HCT116 (cell line): ENCODE data around the gene POFUT2. TPM values are rescaled to one million over a fixed set of nuclear protein-coding genes. Genes with fewer than 3 reads are reported as not detected.

ENCODE experiments used
- ATAC-seq: fragments of 200-7000 bp; cut with Tn5 transposase; 2 replicates; pipeline ENCODE4 v1.9.1; 2020; ENCODE audit warnings: mild to moderate bottlenecking, moderate library complexity
- BruUV-seq: library from RNA; stranded (reverse); fragments of 400-500 nt; replicated peaks from 2 replicates; lab custom pipeline; 2021; lab: Mats Ljungman, UMichigan
- CTCF ChIA-PET: fragments of 300-600 bp; sonication (Branson Sonifier 250); formaldehyde crosslinking; loops from one replicate; lab custom pipeline; 2021; ENCODE audit warnings: antibody characterized with exemption; lab: Charles Lee
- POLR2A ChIA-PET: fragments of 300-600, 350-600 bp; sonication (Branson Sonifier 250); formaldehyde crosslinking; loops from one replicate; lab custom pipeline; 2021; ENCODE audit warnings: antibody characterized with exemption; lab: Charles Lee
- RAD21 ChIA-PET, 2 experiments: fragments of 300-600 bp; sonication (Branson Sonifier 250); formaldehyde crosslinking; loops; one replicate each; lab custom pipeline; 2023; ENCODE audit warnings: low total read pairs in 2 of 2; ENCODE audit not compliant: uncharacterized antibody in 2 of 2, unreplicated experiment in 2 of 2, low non-redundant PET in 1 of 2; lab: Charles Lee
- DNase-seq: peaks from one replicate; pipeline ENCODE4 v3.0.0-alpha.2; 2010; ENCODE audit warnings: low read depth, low spot score
- H2AFZ ChIP-seq: fragments of 200-600 bp; shearing (Covaris generic), sonication (generic); 2 replicates; pipeline ENCODE4 v1.6.1; 2017; ENCODE audit warnings: low read depth, mixed run types, mixed read lengths, antibody characterized with exemption, low read length; ENCODE audit not compliant: poor library complexity, severe bottlenecking
- H3K27ac ChIP-seq: 2 replicates; pipeline ENCODE4 v1.5.1; 2012; ENCODE audit warnings: low read depth, low read length
- H3K27me3 ChIP-seq: fragments of 200-600 bp; sonication (generic); 2 replicates; pipeline ENCODE4 v1.6.1; 2016; ENCODE audit warnings: mixed run types, low read length, mixed read lengths; ENCODE audit not compliant: insufficient read depth
- H3K36me3 ChIP-seq, 2 experiments: fragments of 200-500 bp in 1 of 2; fragments of 200-600 bp in 1 of 2; sonication (Bioruptor generic) in 1 of 2; sonication (generic) in 1 of 2; 2 replicates each; pipeline versions ENCODE4 v1.5.1 to v1.6.1; 2014 to 2016; ENCODE audit warnings: low read length in 2 of 2, inconsistent platforms in 1 of 2, mixed read lengths in 1 of 2, mixed run types in 1 of 2; ENCODE audit not compliant: insufficient read depth in 2 of 2, control insufficient read depth in 1 of 2
- H3K4me1 ChIP-seq, 2 experiments: fragments of 200-600 bp in 1 of 2; sonication (generic) in 1 of 2; 2 replicates each; pipeline versions ENCODE4 v1.5.1 to v1.6.1; 2012 to 2017; ENCODE audit warnings: low read length in 2 of 2, inconsistent platforms in 1 of 2, mild to moderate bottlenecking in 1 of 2, mixed read lengths in 1 of 2, mixed run types in 1 of 2, moderate library complexity in 1 of 2; ENCODE audit not compliant: insufficient read depth in 2 of 2, control insufficient read depth in 1 of 2
- H3K4me2 ChIP-seq: fragments of 200-600 bp; sonication (generic); 2 replicates; pipeline ENCODE4 v1.6.1; 2017; ENCODE audit warnings: mixed run types, low read length, mixed read lengths
- H3K4me3 ChIP-seq, 2 experiments: fragments of 200-600 bp in 1 of 2; sonication (generic) in 1 of 2; replicated peaks in 1 of 2; 2 replicates each; pipeline ENCODE4 v1.5.1; 2011 to 2016; ENCODE audit warnings: low read length in 2 of 2, control low read depth in 1 of 2, low read depth in 1 of 2, mild to moderate bottlenecking in 1 of 2, mixed read lengths in 1 of 2, mixed run types in 1 of 2
- H3K79me2 ChIP-seq: fragments of 200-600 bp; sonication (generic); 2 replicates; pipeline ENCODE4 v1.6.1; 2017; ENCODE audit warnings: mild to moderate bottlenecking, mixed run types, low read length, moderate library complexity, mixed read lengths; ENCODE audit not compliant: insufficient read depth
- H3K9ac ChIP-seq: fragments of 200-600 bp; sonication (generic); 2 replicates; pipeline ENCODE4 v1.6.1; 2016; ENCODE audit warnings: low read length, mixed read lengths
- H3K9me2 ChIP-seq: fragments of 200-600 bp; sonication (generic), shearing (Covaris generic); 2 replicates; pipeline ENCODE4 v1.6.1; 2017; ENCODE audit warnings: mixed run types, mild to moderate bottlenecking, moderate library complexity; ENCODE audit not compliant: insufficient read depth
- H3K9me3 ChIP-seq, 2 experiments: fragments of 200-500 bp in 1 of 2; fragments of 200-600 bp in 1 of 2; sonication (Bioruptor generic) in 1 of 2; sonication (generic) in 1 of 2; 2 replicates each; pipeline ENCODE4 v1.6.1; 2014 to 2017; ENCODE audit warnings: low read length in 2 of 2, mixed read lengths in 2 of 2, inconsistent platforms in 1 of 2, low read depth in 1 of 2, mild to moderate bottlenecking in 1 of 2, mixed run types in 1 of 2, moderate library complexity in 1 of 2; ENCODE audit not compliant: control insufficient read depth in 1 of 2, insufficient read depth in 1 of 2
- H4K20me1 ChIP-seq: fragments of 200-600 bp; sonication (generic), shearing (Covaris generic); 2 replicates; pipeline ENCODE4 v1.6.1; 2017; ENCODE audit warnings: mixed run types, mild to moderate bottlenecking, moderate library complexity; ENCODE audit not compliant: insufficient read depth
- CBX3 ChIP-seq: IDR thresholded peaks from 2 replicates; pipeline ENCODE4 v1.6.1; 2012; ENCODE audit warnings: low read depth
- ELF1 ChIP-seq: IDR thresholded peaks from 2 replicates; pipeline ENCODE4 v1.6.1; 2012; ENCODE audit warnings: low read depth, borderline replicate concordance
- EZH2 ChIP-seq: fragments of 200-600 bp; sonication (generic); IDR thresholded peaks from 2 replicates; pipeline ENCODE4 v1.6.1; 2017; ENCODE audit warnings: antibody characterized with exemption, mixed run types
- EZH2phosphoT487 ChIP-seq: fragments of 200-600 bp; IDR thresholded peaks from 2 replicates; pipeline ENCODE4 v1.6.1; 2018; ENCODE audit warnings: antibody characterized with exemption, borderline replicate concordance
- FOSL1 ChIP-seq: IDR thresholded peaks from 2 replicates; pipeline ENCODE4 v1.6.1; 2012; ENCODE audit warnings: low read depth
- JUND ChIP-seq: IDR thresholded peaks from 2 replicates; pipeline ENCODE4 v1.6.1; 2012
- RAD21 ChIP-seq: IDR thresholded peaks from 2 replicates; pipeline ENCODE4 v1.6.1; 2012; ENCODE audit warnings: low read depth, mild to moderate bottlenecking
- SP1 ChIP-seq: IDR thresholded peaks from 2 replicates; pipeline ENCODE4 v1.6.1; 2012; ENCODE audit warnings: low read depth
- TCF7L2 ChIP-seq: IDR thresholded peaks from 2 replicates; pipeline ENCODE4 v1.7.0; 2011; ENCODE audit warnings: borderline replicate concordance, inconsistent platforms; ENCODE audit not compliant: insufficient read depth, insufficient read length; ENCODE audit errors: extremely low read depth
- ZNF274 ChIP-seq: fragments of 200-500 bp; sonication (Bioruptor generic); IDR thresholded peaks from 2 replicates; pipeline ENCODE4 v1.6.1; 2014; ENCODE audit warnings: mild to moderate bottlenecking, low read depth, low read length, inconsistent platforms
- intact Hi-C: fragments of 100-400 bp; cut with micrococcal nuclease; formaldehyde crosslinking; loops from 2 replicates; pipeline ENCODE4 v1.10.0; 2022
- total RNA-seq: library from RNA; stranded (reverse); gene quantifications from one replicate; pipeline ENCODE4 v1.2.1, GENCODE V29; 2021; ENCODE audit not compliant: unreplicated experiment
- TF ChIP-seq, protein P1 (sequence below), 3 experiments: fragments of 200-600 bp in 1 of 3; sonication (generic) in 1 of 3; IDR thresholded peaks in 2 of 3; conservative IDR thresholded peaks in 1 of 3; 2 replicates each; pipeline ENCODE4 v1.5.1; 2012 to 2017; ENCODE audit warnings: low read depth in 2 of 3, low read length in 2 of 3, antibody characterized with exemption in 1 of 3, borderline replicate concordance in 1 of 3, control low read depth in 1 of 3, mild to moderate bottlenecking in 1 of 3, mixed read lengths in 1 of 3, mixed run types in 1 of 3, moderate library complexity in 1 of 3; ENCODE audit not compliant: insufficient read depth in 1 of 3
- TF ChIP-seq, protein P2 (sequence below): IDR thresholded peaks from 2 replicates; pipeline ENCODE4 v1.6.1; 2012

POFUT2 gene
- total RNA-seq, 1 experiment from 2014 or later: 20.5 TPM

DNA sequence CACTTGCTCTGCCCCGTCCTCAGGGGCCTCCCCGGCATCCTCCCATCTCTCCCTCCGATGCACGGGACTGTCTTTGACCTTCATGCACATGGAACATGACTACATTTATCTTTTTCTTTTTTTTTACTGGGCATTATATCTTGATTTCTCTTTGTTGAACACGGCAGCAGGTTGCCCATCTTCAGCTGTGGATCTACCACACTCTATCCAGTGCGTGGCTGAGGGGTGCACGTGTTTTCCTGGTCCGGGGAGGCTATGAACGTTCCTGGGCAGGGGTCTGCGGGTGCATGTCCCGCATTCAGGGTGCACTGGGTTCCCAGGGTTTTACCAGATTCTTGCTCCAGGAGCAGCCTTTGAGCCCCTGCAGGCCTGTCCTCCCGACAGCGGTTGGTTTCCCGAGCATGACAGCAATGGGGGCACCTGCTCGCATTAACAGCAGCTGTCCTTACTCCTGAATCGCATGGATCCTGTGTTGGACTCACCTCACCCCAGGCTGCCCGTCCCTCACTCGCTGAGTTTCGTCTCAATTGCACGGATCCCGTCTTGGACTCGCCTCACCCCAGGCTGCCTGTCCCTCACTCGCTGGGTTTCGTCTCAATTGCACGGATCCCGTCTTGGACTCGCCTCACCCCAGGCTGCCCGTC is 7.4 kb downstream of the POFUT2 start:
- no peak overlapping the region for H3K27ac ChIP-seq
- CTCF ChIA-PET: no interaction called here
- H3K9me2 ChIP-seq: no peaks in the 10 kb centered on the region
- RAD21 ChIA-PET: no interaction called here
- H3K27me3 ChIP-seq: no peaks in the 10 kb centered on the region
- no peaks in the 10 kb centered on the region for H3K4me1 ChIP-seq
- no peak overlapping the region for H2AFZ ChIP-seq
- intact Hi-C loops: no loop called here
- no peak overlapping the region for H3K9ac ChIP-seq
- H3K36me3 ChIP-seq: peaks cover 15 to 16% of the 10 kb centered on the region in 2 experiments; a peak in 3 of 4 replicates
- DNase-seq (no peak), ATAC-seq (no peak)
- no TSS peak for BruUV-seq
- no peak overlapping the region for H3K4me3 ChIP-seq
- TF ChIP-seq, protein P1, sequence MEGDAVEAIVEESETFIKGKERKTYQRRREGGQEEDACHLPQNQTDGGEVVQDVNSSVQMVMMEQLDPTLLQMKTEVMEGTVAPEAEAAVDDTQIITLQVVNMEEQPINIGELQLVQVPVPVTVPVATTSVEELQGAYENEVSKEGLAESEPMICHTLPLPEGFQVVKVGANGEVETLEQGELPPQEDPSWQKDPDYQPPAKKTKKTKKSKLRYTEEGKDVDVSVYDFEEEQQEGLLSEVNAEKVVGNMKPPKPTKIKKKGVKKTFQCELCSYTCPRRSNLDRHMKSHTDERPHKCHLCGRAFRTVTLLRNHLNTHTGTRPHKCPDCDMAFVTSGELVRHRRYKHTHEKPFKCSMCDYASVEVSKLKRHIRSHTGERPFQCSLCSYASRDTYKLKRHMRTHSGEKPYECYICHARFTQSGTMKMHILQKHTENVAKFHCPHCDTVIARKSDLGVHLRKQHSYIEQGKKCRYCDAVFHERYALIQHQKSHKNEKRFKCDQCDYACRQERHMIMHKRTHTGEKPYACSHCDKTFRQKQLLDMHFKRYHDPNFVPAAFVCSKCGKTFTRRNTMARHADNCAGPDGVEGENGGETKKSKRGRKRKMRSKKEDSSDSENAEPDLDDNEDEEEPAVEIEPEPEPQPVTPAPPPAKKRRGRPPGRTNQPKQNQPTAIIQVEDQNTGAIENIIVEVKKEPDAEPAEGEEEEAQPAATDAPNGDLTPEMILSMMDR (IDR thresholded peaks at IDR 0.05 in 2 of 3, conservative IDR thresholded peaks at IDR 0.05 in 1 of 3; ENCODE audit: borderline replicate concordance in 1 of 3, insufficient read depth in 1 of 3, low read depth in 2 of 3, low read length in 2 of 3): no peak
- no peak for TF ChIP-seq CBX3
- TF ChIP-seq, protein P2, sequence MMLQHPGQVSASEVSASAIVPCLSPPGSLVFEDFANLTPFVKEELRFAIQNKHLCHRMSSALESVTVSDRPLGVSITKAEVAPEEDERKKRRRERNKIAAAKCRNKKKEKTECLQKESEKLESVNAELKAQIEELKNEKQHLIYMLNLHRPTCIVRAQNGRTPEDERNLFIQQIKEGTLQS: no peak
- no peak for TF ChIP-seq TCF7L2
- TF ChIP-seq ELF1: no peak
- no peak for TF ChIP-seq JUND
- TF ChIP-seq EZH2phosphoT487: no peak
- no peak for TF ChIP-seq ZNF274
- TF ChIP-seq RAD21: no peak
- TF ChIP-seq EZH2: no peak
- no peak for TF ChIP-seq SP1
- no peak for TF ChIP-seq FOSL1
- H3K9me3 ChIP-seq: no peaks in the 10 kb centered on the region
- POLR2A ChIA-PET: no interaction called here
- H3K79me2 ChIP-seq: no peaks in the 10 kb centered on the region
- H4K20me1 ChIP-seq: no peaks in the 10 kb centered on the region
- H3K4me2 ChIP-seq: no peak overlapping the region
